ENCODE results near the gene USP25. TPM values are rescaled to one million over a fixed set of nuclear protein-coding genes. Genes with fewer than 3 reads are reported as not detected.

USP25 gene
- total RNA-seq, 1 experiment from 2014 or later = 16.4 TPM

- peaks cover 5% of the 10 kb centered on the region for H3K9me3 ChIP-seq
- H3K27me3 ChIP-seq = no peaks in the 10 kb centered on the region
- H3K4me3 ChIP-seq = no peak overlapping the region
- DNase-seq = no peak
- peaks cover 68% of the 10 kb centered on the region for H3K36me3 ChIP-seq
These were observed 85.5 kb downstream of the USP25 start for GRCh38 chr21:15815285-15815684.

DNA sequence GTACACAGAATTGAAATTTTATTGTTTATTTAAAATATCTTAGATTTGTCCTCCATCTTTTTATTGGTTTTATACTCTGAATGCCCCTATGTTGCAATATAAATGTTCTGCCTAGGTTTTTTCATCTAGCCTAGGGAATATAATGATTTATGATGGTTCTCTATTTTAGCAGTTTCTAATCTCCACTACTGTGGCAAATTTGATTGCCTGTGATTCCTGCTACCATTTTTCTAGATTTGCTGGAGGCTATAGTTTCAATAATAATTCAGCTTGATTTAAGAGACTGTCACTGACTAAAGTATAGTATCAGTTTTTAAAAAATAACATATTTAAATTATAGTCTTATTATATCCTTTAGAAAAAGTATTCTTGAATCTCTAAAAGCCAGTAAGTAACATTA is 90.5 kb downstream of the USP25 start:
- no peak for DNase-seq
- Histone ChIP-seq H3K36me3 (peaks cover 50% of the 10 kb centered on the region), H3K9me3 (no peaks in the 10 kb centered on the region), H3K4me3 (no peak overlapping the region), H3K27me3 (no peaks in the 10 kb centered on the region)

- H3K4me3 ChIP-seq = no peak overlapping the region
- no peaks in the 10 kb centered on the region for H3K9me3 ChIP-seq
- H3K27me3 ChIP-seq = no peaks in the 10 kb centered on the region
- DNase-seq = no peak
- H3K36me3 ChIP-seq = peaks cover 45% of the 10 kb centered on the region
These were observed 91.1 kb downstream of the USP25 start for GRCh38 chr21:15820852-15821379.

GRCh38 chr21:15823486-15824150 is 93.8 kb downstream of the USP25 start:
- Histone ChIP-seq H3K27me3 (no peaks in the 10 kb centered on the region), H3K9me3 (no peaks in the 10 kb centered on the region), H3K36me3 (peaks cover 40% of the 10 kb centered on the region), H3K4me3 (no peak overlapping the region)
- no peak for DNase-seq

DNA sequence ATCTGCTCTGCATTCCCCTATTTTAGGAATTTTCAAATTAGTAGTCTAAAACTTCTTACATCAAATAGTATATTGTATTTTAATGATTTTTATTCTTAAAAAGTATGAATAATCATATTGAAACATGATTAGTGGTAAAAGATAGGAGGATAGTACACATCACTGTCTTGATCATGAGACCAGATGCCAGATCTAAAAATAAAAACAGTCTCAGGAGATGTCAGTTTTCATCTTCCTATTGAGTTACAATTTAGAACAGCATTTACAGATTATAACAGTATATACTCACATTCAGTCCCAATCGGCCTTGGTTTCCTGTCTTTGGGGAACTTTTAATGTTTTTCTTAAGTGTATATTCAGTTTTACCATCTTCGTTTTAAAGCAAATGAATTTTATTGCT is 95.9 kb downstream of the USP25 start:
- peaks cover 33% of the 10 kb centered on the region for H3K36me3 ChIP-seq
- no peak for DNase-seq
- no peaks in the 10 kb centered on the region for H3K27me3 ChIP-seq
- H3K9me3 ChIP-seq = no peaks in the 10 kb centered on the region
- H3K4me3 ChIP-seq = no peak overlapping the region

- DNase-seq = no peak
- Histone ChIP-seq H3K36me3 (peaks cover 37% of the 10 kb centered on the region), H3K9me3 (no peaks in the 10 kb centered on the region), H3K27me3 (no peaks in the 10 kb centered on the region), H3K4me3 (no peak overlapping the region)
These were observed 96.5 kb downstream of the USP25 start for GRCh38 chr21:15826147-15826780.

- no peaks in the 10 kb centered on the region for H3K9me3 ChIP-seq
- H3K36me3 ChIP-seq = peaks cover 38% of the 10 kb centered on the region
- no peaks in the 10 kb centered on the region for H3K27me3 ChIP-seq
- DNase-seq = no peak
- H3K4me3 ChIP-seq = no peak overlapping the region
These were observed 97.3 kb downstream of the USP25 start for GRCh38 chr21:15826908-15827601.

GRCh38 chr21:15831497-15831896 is 101.7 kb downstream of the USP25 start:
- Histone ChIP-seq H3K4me3 (no peak overlapping the region), H3K36me3 (peaks cover 59% of the 10 kb centered on the region), H3K27me3 (no peaks in the 10 kb centered on the region), H3K9me3 (no peaks in the 10 kb centered on the region)
- DNase-seq = no peak

- no peak overlapping the region for H3K4me3 ChIP-seq
- H3K9me3 ChIP-seq = peaks cover 3% of the 10 kb centered on the region; the same call in 1 of the 2 replicates
- no peak for DNase-seq
- H3K36me3 ChIP-seq = peaks cover 59% of the 10 kb centered on the region
- H3K27me3 ChIP-seq = no peaks in the 10 kb centered on the region
These were observed 107.9 kb downstream of the USP25 start for GRCh38 chr21:15837645-15838044.

DNA sequence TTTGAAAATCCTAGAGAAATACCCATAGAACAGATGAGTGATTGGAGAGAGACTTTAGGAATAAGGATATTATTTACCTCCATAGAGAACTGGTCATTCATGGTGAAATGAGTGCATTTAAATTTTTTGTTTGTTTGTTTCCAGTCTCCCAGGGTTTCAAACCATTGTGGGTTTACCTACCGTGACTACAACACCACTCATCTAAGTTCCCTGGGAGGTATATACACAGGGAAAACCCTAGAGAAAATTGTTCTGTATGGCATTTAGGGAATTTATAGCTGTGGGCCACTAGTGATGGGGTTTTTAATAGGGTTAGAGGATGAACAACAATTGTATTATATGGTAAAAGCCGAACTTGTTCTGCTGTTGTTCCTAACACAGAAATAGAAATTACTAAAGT is 109.2 kb downstream of the USP25 start:
- Histone ChIP-seq H3K27me3 (no peaks in the 10 kb centered on the region), H3K36me3 (peaks cover 58% of the 10 kb centered on the region), H3K9me3 (peaks cover 3% of the 10 kb centered on the region; the same call in 1 of the 2 replicates), H3K4me3 (no peak overlapping the region)
- no peak for DNase-seq

- no peak for DNase-seq
- Histone ChIP-seq H3K9me3 (peaks cover 3% of the 10 kb centered on the region; the same call in 1 of the 2 replicates), H3K27me3 (no peaks in the 10 kb centered on the region), H3K36me3 (peaks cover 55% of the 10 kb centered on the region), H3K4me3 (no peak overlapping the region)
These were observed 109.8 kb downstream of the USP25 start for GRCh38 chr21:15839601-15840000.

DNA sequence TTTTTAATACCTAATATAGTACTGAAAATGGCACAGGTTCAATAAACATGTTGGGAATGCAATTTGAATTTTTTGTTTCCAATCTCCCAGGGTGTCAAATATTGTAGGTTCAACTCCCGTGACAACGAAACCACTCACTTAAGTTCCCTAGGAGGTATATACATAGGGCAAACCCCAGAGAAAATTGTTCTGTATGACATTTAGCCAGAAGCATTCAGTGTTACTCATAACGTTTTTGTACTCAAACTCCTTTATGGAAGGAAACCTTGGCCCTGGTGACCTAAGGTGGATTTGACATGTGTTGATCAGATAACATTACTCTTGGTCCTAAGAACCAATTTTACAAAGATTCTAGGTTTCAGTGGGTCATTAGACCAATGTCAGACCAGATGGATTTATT is 110.6 kb downstream of the USP25 start:
- Histone ChIP-seq H3K9me3 (peaks cover 3% of the 10 kb centered on the region; the same call in 1 of the 2 replicates), H3K4me3 (no peak overlapping the region), H3K27me3 (no peaks in the 10 kb centered on the region), H3K36me3 (peaks cover 56% of the 10 kb centered on the region)
- DNase-seq = no peak

- peaks cover 48% of the 10 kb centered on the region for H3K36me3 ChIP-seq
- peaks cover 3% of the 10 kb centered on the region; the same call in 1 of the 2 replicates for H3K9me3 ChIP-seq
- no peak overlapping the region for H3K4me3 ChIP-seq
- DNase-seq = peak; percentile 25
- H3K27me3 ChIP-seq = no peaks in the 10 kb centered on the region
These were observed 112.2 kb downstream of the USP25 start for GRCh38 chr21:15841856-15842564.

GRCh38 chr21:15842565-15842880 is 112.7 kb downstream of the USP25 start:
- Histone ChIP-seq H3K9me3 (peaks cover 3% of the 10 kb centered on the region; the same call in 1 of the 2 replicates), H3K4me3 (no peak overlapping the region), H3K27me3 (no peaks in the 10 kb centered on the region), H3K36me3 (peaks cover 48% of the 10 kb centered on the region)
- DNase-seq = no peak

DNA sequence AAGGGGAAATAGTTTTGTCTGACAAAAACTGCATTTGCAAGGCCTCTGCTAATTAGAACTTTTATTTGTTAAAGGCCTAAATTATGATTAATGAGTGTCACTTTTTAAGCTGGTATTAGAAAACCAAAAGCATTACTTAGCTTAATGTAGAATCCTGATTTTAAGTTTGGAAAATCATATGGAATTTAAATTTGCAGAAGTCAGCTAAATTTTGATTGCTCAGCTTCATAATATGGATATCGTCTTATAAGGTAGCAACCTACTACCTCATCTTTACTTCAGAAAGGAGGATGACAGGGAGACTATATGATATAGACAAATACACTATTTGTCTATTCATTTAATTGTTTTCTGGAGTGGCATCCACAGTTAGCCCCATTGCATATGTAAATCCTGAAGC is 114.0 kb downstream of the USP25 start:
- DNase-seq = no peak
- H3K27me3 ChIP-seq = no peaks in the 10 kb centered on the region
- H3K9me3 ChIP-seq = peaks cover 3% of the 10 kb centered on the region; the same call in 1 of the 2 replicates
- H3K36me3 ChIP-seq = peaks cover 42% of the 10 kb centered on the region
- H3K4me3 ChIP-seq = no peak overlapping the region

DNA sequence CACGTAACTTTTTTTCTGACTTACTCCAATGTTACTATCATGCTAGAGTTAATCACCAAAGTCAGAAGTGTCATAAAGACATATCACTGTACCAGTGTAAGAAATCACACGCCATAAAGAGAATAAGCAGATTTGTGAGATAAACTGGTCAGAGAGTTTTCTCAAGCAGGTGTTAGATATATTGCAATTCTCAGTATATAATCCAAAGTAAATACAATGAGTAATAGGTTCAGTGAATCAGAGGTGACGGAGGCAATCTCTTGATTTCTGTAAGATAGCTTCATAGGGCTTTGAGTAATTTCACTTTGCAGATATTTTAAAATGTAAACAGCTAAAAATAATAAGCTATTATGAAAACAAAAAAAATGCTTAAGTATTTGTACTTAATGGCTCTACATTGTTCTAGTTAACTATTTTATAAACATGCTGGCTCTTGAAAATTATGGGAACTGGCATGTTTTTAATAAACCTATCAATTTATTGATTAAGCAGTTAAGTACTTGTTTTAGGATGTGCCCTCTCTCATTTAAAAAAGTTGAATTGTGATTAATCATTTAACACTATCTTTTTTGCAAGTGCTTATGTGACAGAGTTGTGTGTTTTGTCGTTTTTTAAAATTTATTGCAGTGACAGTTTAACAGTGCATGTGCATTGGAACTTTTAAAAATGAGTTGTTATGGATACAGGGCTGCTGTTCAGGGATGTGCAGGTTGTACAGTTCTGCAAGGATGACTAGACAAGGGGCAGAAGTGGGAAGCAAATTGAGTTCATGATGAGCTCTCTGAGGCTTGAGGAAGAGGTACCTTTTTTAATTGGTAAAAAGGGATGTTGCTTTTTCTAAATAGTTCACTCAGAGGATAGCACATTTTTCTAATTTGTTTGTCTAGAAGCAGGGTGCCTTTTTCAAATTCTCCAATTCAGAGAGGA is 119.1 kb downstream of the USP25 start:
- no peaks in the 10 kb centered on the region for H3K27me3 ChIP-seq
- H3K4me3 ChIP-seq = no peak overlapping the region
- H3K9me3 ChIP-seq = no peaks in the 10 kb centered on the region
- no peak for DNase-seq
- peaks cover 25% of the 10 kb centered on the region for H3K36me3 ChIP-seq
